ENCODE data around the gene TSEN15. TPM values are rescaled to one million over a fixed set of nuclear protein-coding genes. Genes with fewer than 3 reads are reported as not detected.

The TSEN15 gene
- total RNA-seq, 2 experiments from 2014 or later = 44.1 to 48.9 TPM

- no peaks in the 10 kb centered on the region for H3K36me3 Mint-ChIP-seq (ENCODE audit: low read depth)
- H3K4me3 Mint-ChIP-seq = no peak overlapping the region
- no peaks in the 10 kb centered on the region for H3K4me1 Mint-ChIP-seq
- ChIA-PET POLR2A (no interaction called here), CTCF (no interaction called here)
- peaks cover 30% of the 10 kb centered on the region for H3K27me3 Mint-ChIP-seq
- no peaks in the 10 kb centered on the region for H3K9me3 Mint-ChIP-seq
- no peak for DNase-seq
- H3K27ac Mint-ChIP-seq = no peak overlapping the region
These were observed 29.8 kb upstream of the TSEN15 start for GRCh38 chr1:184021728-184022127.

GRCh38 chr1:184022668-184023067 is 28.9 kb upstream of the TSEN15 start:
- ChIA-PET POLR2A (no interaction called here), CTCF (no interaction called here)
- Mint-ChIP-seq H3K36me3 (ENCODE audit: low read depth) (no peaks in the 10 kb centered on the region), H3K27ac (no peak overlapping the region), H3K4me1 (no peaks in the 10 kb centered on the region), H3K27me3 (peaks cover 31% of the 10 kb centered on the region), H3K4me3 (no peak overlapping the region), H3K9me3 (no peaks in the 10 kb centered on the region)
- DNase-seq = no peak

- Mint-ChIP-seq H3K4me1 (no peaks in the 10 kb centered on the region), H3K9me3 (no peaks in the 10 kb centered on the region), H3K27me3 (peaks cover 35% of the 10 kb centered on the region), H3K4me3 (no peak overlapping the region), H3K27ac (no peak overlapping the region), H3K36me3 (ENCODE audit: low read depth) (no peaks in the 10 kb centered on the region)
- POLR2A ChIA-PET = no interaction called here
- DNase-seq = no peak
- CTCF ChIA-PET = no interaction called here
These were observed 28.4 kb upstream of the TSEN15 start for GRCh38 chr1:184023171-184023570.

GRCh38 chr1:184025242-184025675 is 26.3 kb upstream of the TSEN15 start:
- no peaks in the 10 kb centered on the region for H3K36me3 Mint-ChIP-seq (ENCODE audit: low read depth)
- H3K4me1 Mint-ChIP-seq = no peaks in the 10 kb centered on the region
- no peak overlapping the region for H3K4me3 Mint-ChIP-seq
- H3K9me3 Mint-ChIP-seq = no peaks in the 10 kb centered on the region
- DNase-seq = no peak
- peaks cover 42% of the 10 kb centered on the region for H3K27me3 Mint-ChIP-seq
- ChIA-PET POLR2A (no interaction called here), CTCF (no interaction called here)
- H3K27ac Mint-ChIP-seq = no peak overlapping the region

GRCh38 chr1:184027826-184028695 is 23.5 kb upstream of the TSEN15 start:
- Mint-ChIP-seq H3K9me3 (no peaks in the 10 kb centered on the region), H3K27me3 (peaks cover 58% of the 10 kb centered on the region), H3K27ac (no peak overlapping the region), H3K36me3 (ENCODE audit: low read depth) (no peaks in the 10 kb centered on the region), H3K4me1 (no peaks in the 10 kb centered on the region), H3K4me3 (no peak overlapping the region)
- CTCF ChIA-PET = no interaction called here
- POLR2A ChIA-PET = no interaction called here
- no peak for DNase-seq

- POLR2A ChIA-PET = no interaction called here
- CTCF ChIA-PET = interaction anchor here (1.0 kb wide), 1 partner anchor 10 kb away, joined by 3 read pairs; no protein-coding TSS in a partner anchor
- Mint-ChIP-seq H3K4me1 (no peaks in the 10 kb centered on the region), H3K36me3 (ENCODE audit: low read depth) (no peaks in the 10 kb centered on the region), H3K4me3 (no peak overlapping the region), H3K9me3 (no peaks in the 10 kb centered on the region), H3K27me3 (peaks cover 62% of the 10 kb centered on the region), H3K27ac (no peak overlapping the region)
- no peak for DNase-seq
These were observed 22.5 kb upstream of the TSEN15 start for GRCh38 chr1:184028854-184029623.

GRCh38 chr1:184030433-184031091 is 21.0 kb upstream of the TSEN15 start:
- Mint-ChIP-seq H3K36me3 (ENCODE audit: low read depth) (no peaks in the 10 kb centered on the region), H3K4me3 (no peak overlapping the region), H3K27me3 (peaks cover 71% of the 10 kb centered on the region), H3K27ac (no peak overlapping the region), H3K4me1 (peaks cover 2% of the 10 kb centered on the region), H3K9me3 (no peaks in the 10 kb centered on the region)
- CTCF ChIA-PET = interaction anchor here (1.1 to 1.2 kb wide), 2 partner anchors 20 to 960 kb away, joined by 3 read pairs; partner anchors contain the start of gene TSEN15
- POLR2A ChIA-PET = no interaction called here
- no peak for DNase-seq

- Mint-ChIP-seq H3K36me3 (ENCODE audit: low read depth) (no peaks in the 10 kb centered on the region), H3K27me3 (peaks cover 70% of the 10 kb centered on the region), H3K4me1 (peaks cover 6% of the 10 kb centered on the region), H3K9me3 (no peaks in the 10 kb centered on the region), H3K27ac (no peak overlapping the region), H3K4me3 (no peak overlapping the region)
- CTCF ChIA-PET = interaction anchor here (1.1 to 1.2 kb wide), 2 partner anchors 20 to 961 kb away, joined by 3 read pairs; partner anchors contain the start of gene TSEN15
- no peak for DNase-seq
- POLR2A ChIA-PET = no interaction called here
These were observed 20.5 kb upstream of the TSEN15 start for GRCh38 chr1:184031092-184031408.

- Mint-ChIP-seq H3K27ac (no peak overlapping the region), H3K4me1 (peaks cover 11% of the 10 kb centered on the region), H3K9me3 (no peaks in the 10 kb centered on the region), H3K36me3 (ENCODE audit: low read depth) (no peaks in the 10 kb centered on the region), H3K27me3 (peaks cover 72% of the 10 kb centered on the region), H3K4me3 (no peak overlapping the region)
- CTCF ChIA-PET = interaction anchor here (1.2 kb wide), 1 partner anchor 19 kb away, joined by 3 read pairs; the partner anchor contains the start of gene TSEN15
- no peak for DNase-seq
- POLR2A ChIA-PET = no interaction called here
These were observed 20.0 kb upstream of the TSEN15 start for GRCh38 chr1:184031409-184032107.

- H3K36me3 Mint-ChIP-seq (ENCODE audit: low read depth) = no peaks in the 10 kb centered on the region
- H3K27ac Mint-ChIP-seq = no peak overlapping the region
- DNase-seq = no peak
- CTCF ChIA-PET = no interaction called here
- no peaks in the 10 kb centered on the region for H3K9me3 Mint-ChIP-seq
- H3K27me3 Mint-ChIP-seq = peaks cover 70% of the 10 kb centered on the region
- H3K4me1 Mint-ChIP-seq = peaks cover 11% of the 10 kb centered on the region
- POLR2A ChIA-PET = no interaction called here
- H3K4me3 Mint-ChIP-seq = no peak overlapping the region
These were observed 19.1 kb upstream of the TSEN15 start for GRCh38 chr1:184032306-184032929.

GRCh38 chr1:184032930-184033418 is 18.6 kb upstream of the TSEN15 start:
- Mint-ChIP-seq H3K4me3 (no peak overlapping the region), H3K9me3 (no peaks in the 10 kb centered on the region), H3K27ac (no peak overlapping the region), H3K4me1 (peaks cover 16% of the 10 kb centered on the region), H3K36me3 (ENCODE audit: low read depth) (no peaks in the 10 kb centered on the region), H3K27me3 (peaks cover 72% of the 10 kb centered on the region)
- ChIA-PET POLR2A (no interaction called here), CTCF (no interaction called here)
- DNase-seq = no peak

- Mint-ChIP-seq H3K4me1 (peaks cover 17% of the 10 kb centered on the region), H3K36me3 (ENCODE audit: low read depth) (no peaks in the 10 kb centered on the region), H3K4me3 (no peak overlapping the region), H3K9me3 (no peaks in the 10 kb centered on the region), H3K27me3 (peaks cover 71% of the 10 kb centered on the region), H3K27ac (no peak overlapping the region)
- CTCF ChIA-PET = no interaction called here
- POLR2A ChIA-PET = no interaction called here
- no peak for DNase-seq
These were observed 17.8 kb upstream of the TSEN15 start for GRCh38 chr1:184033711-184034167.
